ENCODE measurements around the gene FAM222A.

The FAM222A gene

DNA sequence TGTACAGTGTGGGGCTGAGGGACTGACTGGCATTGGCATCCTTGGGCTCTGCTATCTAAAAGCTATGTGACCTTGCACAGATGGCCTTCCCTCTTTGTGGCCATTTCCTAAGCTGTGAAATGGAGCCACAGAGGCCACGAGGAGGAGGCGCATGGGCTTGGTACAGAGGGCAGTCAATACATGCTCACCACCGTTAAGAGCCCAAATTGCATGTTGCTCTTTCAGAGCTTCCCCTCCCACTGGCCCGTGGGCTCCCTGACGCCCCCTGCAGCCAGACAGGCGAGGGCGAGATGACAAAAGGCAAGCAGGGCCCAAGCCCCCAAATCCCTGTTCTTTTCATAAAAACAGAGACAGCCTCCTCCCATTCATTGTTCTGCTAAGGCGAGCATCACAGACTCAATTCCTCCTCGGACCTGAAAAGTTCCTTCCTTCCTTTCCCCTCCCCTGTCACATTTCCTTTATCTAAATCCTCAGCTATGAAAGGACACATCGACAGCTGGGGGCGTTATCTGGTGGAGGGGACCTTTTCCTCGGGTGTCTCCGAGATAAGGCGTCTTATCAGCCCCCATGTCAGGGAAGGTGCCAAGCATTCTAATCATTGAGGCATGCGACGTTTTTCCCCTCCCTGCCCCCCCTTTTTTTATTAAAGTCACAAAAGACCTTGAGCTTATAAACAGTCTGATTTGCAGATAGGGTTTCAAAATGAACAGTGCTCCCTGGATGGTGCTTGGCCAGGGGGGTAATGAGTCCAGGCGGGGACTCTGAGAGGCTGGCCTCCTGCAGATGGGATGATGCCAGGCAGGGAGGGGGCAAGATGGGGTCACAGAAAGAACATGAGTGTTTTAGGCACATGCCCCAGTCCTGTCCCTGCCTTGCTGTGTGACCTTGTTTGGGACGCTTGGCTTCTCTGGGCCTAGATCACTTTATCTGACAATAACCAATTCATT lies 26.4 kb downstream of the FAM222A start:
- DNase-seq: no peak

DNA sequence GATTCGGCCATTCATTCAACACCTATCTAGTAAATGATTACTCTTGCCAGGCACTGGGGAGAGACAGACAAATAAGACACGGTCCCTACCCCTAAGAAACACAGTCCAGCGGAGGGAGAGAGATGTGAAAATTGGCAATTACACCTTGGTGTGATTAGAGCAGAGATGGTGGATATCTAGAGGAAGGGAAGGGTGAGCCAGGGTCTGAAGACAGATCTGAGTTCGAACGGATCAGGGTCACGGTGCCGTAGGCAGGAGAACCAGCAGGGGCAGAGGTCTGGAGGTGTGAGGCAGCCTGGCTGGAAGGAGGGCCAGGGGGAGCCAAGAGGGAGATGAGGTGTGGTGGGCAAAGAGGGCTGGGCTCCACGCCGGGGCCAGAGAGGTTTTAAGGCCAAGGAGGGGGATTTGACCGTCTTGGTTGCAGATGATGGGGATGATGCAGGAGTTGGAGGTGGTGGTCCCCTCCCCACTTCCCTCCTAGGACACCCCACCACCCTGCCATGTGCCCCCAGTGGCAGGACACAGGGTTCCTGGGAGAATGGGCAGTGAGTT lies 27.1 kb downstream of the FAM222A start:
- DNase-seq: no peak

DNA sequence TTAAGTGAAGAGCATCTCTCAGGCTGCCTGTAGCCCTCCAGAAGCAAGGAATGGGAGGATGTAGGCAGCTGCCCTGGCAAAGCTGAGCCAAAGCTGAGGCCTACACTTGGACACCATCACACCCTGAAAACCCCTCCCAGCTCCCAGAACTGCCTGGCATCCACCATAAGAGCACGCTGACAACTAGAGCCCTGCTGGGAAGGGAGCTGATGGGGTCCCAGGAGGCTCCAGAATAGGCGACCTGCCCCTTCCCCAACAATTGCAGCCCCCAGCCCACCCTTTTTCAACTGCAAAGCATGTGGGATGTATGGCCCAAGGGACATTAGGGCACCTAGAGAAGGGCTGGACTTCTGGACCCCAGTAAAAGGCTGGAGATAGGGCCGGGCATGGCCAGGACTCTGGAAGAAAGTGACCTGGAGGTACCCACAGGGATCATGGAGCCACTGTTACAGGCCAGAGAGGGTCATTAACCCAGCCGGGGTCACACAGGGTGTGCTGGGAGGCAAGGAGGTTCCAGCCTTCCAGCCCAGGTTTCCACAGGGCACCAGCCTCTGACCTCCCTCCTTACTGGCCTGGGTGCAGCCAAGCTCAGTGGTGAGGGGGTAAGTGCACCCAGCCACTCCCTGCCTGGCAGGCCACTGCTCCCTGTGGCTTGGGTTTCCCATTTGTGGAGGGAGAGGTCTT lies 27.8 kb downstream of the FAM222A start:
- DNase-seq: no peak

DNA sequence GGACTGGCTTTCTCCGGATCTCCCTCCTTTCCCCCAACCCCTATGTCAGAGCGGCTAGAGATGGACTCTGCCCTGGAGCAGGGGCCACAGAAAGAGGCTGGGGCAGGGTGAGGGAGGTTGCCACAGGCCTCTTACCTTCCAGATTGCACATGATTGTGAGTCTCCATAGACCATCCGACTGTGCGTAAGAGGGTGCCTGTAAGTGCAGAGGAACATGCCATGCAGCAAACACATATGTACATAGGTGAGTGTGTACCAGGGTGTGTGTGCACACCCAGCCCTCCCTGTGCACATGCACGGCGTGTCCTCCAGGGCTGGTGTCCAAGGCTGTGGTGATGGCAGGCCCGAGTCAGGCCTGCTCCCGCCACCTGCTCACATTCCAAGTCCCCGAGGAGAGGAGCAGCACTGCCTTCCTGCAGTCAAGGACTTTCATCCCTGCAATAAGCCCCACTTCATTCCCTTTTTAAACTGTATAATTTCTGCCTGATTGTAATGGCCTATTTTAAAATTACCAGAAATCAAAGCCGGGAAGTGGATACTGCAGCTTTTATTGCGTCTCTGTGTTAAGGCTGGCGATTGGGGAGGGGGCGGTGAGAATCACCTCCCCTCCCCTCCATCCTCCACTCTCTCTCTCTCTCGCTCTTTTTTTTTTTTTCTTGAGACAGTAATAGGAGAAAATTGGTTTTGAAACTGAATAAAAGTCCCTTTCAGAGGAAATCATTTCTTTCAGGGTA lies 28.5 kb downstream of the FAM222A start:
- no peak for DNase-seq

DNA sequence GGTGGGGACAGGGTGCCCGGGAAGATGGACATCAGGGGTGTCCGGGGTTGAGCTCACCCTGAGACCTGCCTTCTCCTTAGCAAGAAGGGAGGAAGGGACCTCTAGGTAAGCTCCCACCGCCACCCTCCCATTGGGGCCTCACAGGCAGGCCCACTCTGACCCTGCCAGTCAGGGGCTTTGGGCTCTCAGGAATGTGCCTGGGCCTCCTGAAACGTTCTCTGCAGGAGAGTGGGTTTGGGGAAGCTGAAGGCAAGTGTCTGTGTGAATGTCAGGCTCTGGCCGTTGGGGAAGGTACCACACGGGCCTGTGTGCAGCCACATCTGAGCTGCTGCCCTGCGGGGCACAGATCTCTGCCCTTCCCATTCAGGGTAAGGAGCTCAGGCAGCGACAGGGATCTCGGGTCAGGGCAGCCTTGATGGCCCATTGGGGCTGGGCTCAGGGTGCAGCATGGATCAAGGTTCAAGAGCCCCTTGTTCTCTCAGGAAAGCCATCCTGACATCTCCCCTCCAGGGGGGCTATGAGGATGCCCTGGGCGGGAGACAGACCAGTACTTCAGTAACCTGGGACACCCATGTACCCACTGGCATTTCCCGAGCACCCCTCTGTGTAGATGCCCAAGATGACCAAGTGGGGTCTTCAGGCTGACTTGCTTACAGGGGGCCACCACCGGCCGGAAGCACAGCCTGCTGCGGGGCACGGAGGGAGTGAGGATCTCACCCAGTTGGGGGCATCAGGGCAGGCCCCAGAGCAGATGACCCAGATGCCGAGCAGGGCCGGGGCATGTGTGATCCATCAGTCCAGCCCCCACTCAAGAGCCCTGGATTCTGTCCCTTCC lies 29.7 kb downstream of the FAM222A start:
- DNase-seq: no peak

DNA sequence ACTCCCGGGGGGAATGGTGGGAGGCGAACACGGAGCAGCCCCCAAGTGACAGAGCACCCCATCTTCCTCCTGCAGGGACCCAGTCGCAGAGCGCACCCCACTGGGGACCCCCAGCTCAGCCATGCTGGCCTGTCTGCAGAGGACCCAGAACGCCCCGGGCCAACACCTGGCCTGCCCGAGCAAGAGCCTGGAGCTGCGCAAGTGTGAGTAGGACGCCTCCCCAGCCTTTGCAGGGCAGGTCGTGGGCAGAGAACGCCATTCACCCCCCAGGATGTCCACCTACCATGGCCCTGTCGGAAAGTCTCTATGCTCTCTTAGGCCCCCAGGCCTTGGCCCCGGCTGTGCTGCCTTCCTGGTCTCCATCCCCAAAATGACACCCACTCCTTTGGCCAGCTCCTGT lies 30.4 kb downstream of the FAM222A start:
- DNase-seq: no peak

DNA sequence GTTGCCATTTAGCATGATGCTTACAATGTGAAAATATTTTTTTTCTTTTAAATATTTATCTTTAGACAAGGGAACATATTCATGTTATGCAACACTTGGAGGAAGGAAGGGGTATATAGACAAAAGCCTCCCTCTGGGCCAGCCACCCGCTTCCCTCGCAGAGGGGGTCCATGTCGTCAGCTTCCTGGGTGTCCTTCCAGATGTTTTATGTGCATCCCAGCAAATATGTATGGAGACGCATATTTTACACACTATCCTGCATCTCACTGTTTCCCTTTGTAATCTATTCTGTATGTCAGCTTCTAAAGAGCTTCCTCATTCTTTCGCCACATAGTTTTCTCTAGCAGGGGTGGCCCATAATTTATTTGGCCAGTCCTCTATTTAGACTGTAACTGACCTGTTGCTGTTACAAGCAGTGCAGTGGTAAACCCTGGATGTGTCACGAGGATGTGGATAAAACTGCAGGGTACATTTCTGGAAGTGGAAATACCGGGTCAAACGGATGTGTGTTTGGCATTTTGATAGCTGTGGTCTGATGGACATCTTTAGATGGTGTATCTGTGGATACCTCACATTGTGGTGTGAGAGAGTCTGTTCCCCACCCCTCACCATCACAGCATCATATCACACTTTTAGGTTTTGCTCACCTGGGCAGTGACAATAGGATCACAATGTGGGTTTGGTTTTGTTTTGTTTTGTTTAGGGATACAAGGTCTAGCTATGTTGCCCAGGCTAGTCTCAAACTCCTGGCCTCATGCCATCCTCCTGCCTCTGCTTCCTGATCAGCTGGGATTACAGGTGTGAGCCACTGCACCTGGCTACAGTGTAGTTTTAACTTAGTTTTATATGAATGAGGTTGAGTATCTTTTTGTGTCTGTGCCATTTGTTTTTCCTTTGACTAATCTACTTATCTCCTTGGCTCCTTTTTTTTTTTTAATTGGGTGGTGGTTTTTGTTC lies 31.6 kb downstream of the FAM222A start:
- no peak for DNase-seq

DNA sequence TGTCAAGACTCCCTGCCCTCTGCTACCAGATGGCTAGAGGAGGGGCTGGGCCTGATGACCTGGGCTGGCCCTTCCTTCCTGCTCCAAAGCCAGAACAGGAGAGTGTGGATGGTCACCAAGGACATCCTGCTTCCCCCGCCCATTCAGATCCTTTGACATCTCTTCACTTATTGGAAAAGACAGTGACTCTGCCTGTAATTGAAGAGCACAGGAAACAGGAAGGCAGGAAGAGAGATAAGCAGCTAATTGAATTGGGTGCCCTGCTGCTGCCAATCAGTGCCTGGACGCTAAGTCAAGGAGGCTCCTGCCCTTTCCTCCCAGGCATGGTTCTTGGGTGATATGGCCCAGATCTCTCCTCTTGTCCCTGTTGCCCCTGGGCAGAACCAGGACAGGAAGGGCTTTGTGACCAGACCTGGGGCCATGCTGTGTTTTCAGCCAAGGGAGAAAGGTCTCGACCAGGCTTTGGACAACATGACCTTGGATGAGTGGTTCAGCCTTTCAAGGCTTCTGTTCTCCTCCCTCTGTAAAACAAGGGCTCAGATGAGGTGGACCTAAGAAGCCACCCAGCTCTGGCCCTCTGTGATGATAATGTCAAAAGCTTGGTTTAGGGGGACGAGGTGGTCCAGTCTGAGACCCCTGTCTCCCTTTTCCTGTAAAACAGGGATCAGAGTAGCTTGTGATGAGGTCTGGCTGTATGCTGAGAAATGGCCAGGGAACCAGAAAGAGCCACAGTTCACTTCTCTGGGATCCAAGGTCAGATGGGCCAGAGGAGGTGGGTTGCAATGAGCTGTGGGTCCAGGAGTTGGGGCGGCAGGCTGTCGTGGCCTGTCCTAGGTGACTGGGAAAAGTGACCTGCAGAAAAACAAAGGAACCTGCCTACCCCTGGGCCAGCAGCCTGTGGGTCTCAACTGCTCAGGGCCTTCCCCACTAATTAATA lies 38.8 kb downstream of the FAM222A start:
- no peak for DNase-seq

DNA sequence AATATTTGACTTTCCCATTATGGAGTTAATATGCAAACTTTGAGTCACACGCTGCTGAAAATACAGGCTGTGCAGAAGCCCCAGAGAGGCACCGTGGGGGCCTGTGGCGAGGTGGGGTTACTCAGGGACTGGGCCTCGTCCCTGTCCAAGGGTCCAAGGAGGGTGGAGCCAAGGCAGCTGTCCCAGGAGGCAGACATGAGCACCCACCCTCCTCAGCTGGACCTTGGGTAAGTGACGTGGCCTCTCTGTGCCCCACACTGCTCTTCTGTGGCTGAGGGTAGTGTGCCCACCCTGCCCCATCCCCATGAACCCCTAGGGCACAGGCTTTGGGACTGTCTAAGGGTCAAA lies 39.4 kb downstream of the FAM222A start:
- no peak for DNase-seq

DNA sequence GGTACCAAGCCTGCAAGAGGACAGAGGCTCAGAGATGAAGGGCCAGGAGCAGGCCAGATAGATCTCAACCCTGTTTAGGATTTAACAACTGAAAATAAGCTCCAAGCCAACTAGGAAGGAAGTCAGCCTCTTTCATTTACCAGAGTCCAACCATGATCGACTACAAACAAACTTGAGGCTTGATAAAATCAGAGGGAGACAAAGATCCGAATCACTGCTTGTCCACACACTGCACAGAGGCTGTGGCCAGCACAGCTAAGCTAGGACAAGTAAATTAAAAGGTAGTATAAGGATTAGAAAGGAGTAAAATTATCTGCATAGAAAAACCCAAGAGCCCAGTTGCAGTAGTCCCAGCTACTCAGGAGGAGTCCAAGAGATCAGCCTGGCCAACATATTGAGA lies 40.3 kb downstream of the FAM222A start:
- DNase-seq: no peak

DNA sequence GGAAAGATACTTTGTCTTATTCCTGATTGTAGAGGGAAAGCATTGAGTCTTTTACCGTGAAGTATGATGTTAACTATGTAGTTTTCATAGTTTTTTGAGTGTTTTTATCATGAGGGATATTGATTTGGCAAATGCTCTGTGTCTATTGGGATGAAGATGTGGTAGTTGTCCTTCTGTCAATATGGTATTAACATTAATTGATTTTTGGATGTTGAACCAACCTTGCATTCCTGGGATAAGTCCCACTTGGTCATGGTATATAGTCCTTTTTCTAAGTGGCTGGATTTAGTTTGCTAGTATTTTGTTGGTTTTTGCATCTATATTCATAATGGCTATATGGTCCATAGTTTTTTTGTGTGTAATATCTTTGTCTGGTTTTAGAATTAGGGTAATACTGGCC lies 42.8 kb downstream of the FAM222A start:
- DNase-seq: no peak

DNA sequence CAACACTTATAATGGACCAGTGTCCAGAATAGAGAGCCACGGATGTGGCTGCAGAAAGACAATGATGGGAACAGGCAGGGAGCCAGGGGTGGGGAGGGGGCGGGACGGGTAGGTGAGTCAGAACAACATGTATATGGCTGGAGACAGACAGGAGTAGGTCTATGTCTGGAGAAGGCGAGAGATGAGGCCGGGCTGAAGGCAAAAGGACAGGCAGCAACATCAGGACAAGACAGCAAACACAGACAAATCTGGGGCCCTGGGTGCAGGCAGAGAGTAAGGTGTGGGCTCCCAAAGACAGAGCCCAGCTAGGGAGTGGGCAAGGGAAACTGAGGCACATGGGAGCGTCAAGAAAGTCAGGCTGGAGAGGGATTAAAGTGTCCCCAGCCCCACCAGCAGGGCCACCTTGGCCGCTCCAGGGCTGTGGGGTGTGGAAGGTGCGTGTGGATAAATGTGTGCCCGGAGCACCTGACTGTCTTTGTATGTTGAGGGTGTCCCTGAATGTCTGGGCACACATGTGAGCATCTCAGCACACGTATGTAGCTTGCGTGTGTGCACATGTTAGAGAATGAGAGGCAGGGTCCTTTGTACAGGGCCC lies 44.1 kb downstream of the FAM222A start:
- no peak for DNase-seq

DNA sequence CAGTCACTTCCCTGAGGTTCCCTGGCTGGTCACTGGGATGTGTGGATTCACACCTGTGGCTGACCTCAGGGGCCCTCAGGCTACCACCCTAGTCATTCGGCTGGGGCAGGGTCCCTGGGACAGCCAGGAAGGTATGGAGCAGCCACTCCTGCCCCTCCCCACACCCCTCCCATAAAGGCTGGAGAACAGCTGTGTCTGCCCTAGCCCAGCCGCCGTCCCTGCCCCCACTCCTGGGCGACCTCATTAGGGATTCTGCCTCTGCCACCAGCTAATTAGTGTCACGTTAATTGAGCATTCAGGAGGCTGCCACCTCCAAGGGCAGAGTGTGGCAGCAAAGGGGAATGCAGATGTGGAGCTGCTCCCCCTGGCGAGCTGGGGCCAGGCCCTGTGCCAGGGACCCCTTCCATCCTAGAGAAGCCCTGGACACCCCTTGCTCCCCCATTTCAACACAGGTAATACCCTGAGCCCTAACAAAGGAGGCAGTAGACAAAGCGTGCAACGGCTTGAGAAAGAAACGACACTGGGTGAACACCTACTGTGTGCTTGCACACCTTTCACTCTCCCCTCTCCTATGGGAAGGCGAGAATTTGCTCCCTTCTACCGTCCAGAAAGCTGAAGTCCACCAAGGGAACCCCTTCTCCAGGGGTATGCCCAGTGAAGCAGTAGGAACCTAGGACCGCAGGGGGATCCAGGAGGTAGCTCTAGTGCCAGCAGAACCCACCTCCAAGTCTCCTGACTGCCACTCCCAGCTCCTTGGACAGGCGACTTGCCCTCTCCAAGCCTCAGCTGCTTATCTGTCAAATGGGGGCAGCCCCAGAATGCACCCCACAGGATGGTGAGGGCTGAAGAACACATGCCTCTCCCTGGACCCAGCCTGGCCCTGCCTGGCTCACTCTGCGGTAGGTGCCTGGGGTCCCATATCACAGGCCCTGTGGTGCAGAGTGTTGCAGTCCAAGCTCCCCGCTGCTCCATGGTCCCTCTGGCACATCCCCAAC lies 45.1 kb downstream of the FAM222A start:
- DNase-seq: no peak

DNA sequence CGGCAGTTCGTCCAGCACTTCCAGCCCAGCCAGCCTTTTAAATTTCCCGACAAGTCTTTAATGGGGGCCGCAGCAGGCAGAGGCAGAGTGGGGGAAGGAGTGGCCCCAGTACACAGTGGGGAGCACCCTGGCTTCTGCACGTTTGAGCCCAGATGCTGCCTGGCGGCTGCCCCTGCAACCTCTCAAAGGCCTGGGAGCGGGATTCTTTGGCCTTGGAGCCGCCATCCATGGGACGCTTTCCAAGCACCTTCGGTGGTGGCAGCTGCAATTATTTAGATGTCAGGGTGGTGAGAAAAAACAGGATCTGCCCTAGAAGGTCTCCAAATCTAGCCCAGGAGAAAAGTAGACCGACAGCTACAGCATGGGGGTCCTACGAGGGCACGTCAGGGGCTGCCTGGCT lies 46.0 kb downstream of the FAM222A start:
- no peak for DNase-seq

DNA sequence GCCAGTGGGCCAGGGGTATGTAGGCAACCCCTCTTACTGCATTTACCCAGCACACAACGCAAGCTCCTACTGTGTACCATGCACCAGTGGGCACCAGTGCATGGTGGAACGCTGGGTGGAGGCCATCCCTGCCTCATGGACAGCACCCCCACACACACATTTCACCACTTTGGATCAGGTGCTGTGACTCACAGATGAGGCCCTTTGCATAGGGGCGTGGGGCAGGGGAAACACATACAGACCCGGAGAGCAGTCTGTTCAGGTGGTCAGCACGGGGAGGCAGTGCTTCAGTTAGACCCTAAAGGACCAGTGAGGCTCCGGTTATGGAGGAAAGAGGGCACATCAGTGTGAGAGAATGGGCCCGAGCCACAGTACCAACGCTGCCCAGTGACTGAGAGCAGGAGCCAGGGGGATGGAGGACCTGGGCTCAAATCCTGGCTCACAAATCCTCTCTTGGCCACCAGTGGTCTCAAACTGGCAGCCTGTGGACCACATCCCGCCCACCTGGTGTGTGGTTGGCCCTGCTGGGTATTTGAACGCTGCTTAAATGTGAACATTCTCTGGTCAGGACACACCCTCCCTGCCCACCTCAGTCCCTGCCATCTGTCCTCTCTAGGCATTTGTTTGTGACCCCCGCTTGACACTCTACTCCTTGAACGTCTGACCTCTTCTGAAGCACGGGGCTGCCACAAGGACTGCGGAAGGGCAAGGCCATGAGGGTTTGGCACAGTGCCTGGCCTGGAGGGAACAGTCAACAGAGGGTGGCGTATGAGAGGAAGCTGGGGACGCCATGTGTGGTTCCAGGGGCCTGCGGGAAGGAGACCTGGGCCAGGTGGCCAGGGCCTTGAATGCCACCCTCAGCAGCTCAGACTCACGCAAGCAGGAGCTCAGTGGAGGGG lies 46.7 kb downstream of the FAM222A start:
- DNase-seq: no peak

DNA sequence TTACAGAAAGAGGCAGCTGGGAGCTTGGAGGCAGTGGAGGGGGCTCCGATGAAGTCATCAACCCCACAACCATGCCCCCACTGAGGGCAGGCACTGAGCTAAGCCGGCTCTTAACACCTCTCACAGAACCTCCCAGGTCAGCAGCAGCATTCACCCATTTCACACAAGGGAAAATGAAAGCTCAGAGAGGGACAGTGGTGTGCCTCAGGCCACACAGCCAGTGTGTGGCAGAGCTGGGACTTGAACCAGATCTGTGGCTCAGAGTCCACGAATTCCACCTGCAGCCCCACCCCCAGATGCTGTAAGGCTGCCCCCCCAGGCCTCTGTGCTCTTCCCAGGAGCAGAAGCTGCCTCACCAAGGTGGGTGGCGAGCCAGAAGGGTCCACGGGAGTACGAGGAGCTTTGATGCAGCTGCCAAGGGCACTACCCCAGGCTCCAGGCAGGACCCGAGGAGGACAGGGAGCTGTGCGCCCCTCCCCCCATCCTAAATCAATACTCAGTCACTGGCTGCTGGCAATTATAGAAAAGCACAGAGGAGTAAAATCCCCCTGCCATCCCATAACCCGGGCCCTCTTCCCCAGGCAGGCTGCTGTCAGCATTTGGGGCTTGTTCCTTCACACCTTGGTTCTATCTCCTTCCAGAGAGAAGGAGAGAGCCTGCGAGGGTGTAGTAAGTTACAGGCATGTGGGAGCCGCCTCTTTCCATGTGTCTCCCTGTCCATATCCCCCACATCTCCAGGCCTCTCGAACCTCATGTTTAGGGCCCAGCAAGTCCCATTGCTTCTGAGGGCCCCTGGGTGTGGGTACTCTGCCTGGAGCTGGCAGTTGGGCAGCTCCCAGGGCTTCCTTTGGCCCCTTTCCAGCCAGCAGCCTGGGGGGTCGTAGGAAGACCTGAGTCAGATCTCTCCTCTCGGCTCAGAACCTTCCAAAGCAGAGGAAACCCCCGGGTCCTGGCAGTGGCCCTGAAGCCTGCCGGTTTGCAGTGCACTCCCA lies 47.6 kb downstream of the FAM222A start:
- DNase-seq: no peak
